ENCODE data around the gene GNAZ.

GNAZ gene

DNA sequence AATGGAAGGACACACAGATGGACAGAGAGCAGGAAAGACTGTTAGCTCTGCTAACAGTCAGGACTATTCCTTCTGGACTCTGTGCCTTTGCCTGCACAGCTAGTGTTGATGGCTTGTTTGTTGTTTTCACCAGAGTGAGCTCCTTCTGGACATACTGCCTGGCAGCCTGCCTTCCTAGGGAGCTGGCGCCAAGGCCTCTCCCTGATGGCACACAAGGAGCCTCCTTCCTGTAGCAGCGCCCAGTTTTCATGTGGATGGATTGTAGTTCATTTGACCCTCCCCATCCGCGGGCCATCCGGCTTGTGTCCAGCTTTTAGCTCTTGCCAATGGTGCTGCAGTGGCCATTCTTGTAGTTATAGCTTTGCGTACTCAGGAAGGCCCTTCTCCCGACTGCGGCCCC, 93.3 kb downstream of the GNAZ start:
- Histone ChIP-seq H2BK15ac (ENCODE audit: low read length) (no peak overlapping the region), H2BK120ac (ENCODE audit: low read depth, low read length) (no peak overlapping the region), H2AFZ (ENCODE audit: low read length) (no peak overlapping the region), H3K23ac (ENCODE audit: low read depth, low read length, poor library complexity) (peak overlapping the region; percentile 66), H4K8ac (ENCODE audit: low read depth, low read length) (no peak overlapping the region), H3K18ac (ENCODE audit: low read length) (peak overlapping the region; percentile 9), H3K4me1 (ENCODE audit: control insufficient read depth in 2 of 2, insufficient read depth in 1 of 2, low read depth in 1 of 2, low read length in 2 of 2) (peaks cover 8 to 12% of the 10 kb centered on the region in 2 donors), H3K14ac (ENCODE audit: low read length) (no peak overlapping the region), H2BK5ac (ENCODE audit: low read length) (no peak overlapping the region), H2BK12ac (ENCODE audit: low read length) (no peak overlapping the region), H3K4ac (ENCODE audit: low read length) (no peak overlapping the region), H3K79me1 (ENCODE audit: low read depth, low read length) (no peaks in the 10 kb centered on the region), H3K27me3 (ENCODE audit: control insufficient read depth in 3 of 3, insufficient read depth in 3 of 3, low read depth in 1 of 3, low read length in 3 of 3) (no peaks in the 10 kb centered on the region), H3K36me3 (replicated peaks in 1 of 2; ENCODE audit: control insufficient read depth in 2 of 2, insufficient read depth in 2 of 2, low read length in 2 of 2) (peaks cover 2 to 18% of the 10 kb centered on the region in 2 donors), H2AK5ac (ENCODE audit: low read depth, low read length) (no peak overlapping the region), H3K4me3 (ENCODE audit: low read length in 2 of 2) (no peak overlapping the region), H3K9ac (ENCODE audit: low read depth, low read length, poor library complexity) (peak overlapping the region; percentile 45), H4K91ac (ENCODE audit: low read depth, low read length, poor library complexity) (no peak overlapping the region), H3K9me3 (replicated peaks in 1 of 2; ENCODE audit: control insufficient read depth in 2 of 2, insufficient read depth in 1 of 2, low read depth in 1 of 2, low read length in 2 of 2) (no peaks in the 10 kb centered on the region), H3K27ac (replicated peaks; ENCODE audit: low read length) (no peak overlapping the region), H3K4me2 (ENCODE audit: insufficient read depth, low read length, poor library complexity, severe bottlenecking) (no peak overlapping the region)
- whole genome bisulfite sequencing, 2 donors (ENCODE audit: extremely low coverage in 2 of 2, insufficient read length in 2 of 2, insufficient replicate concordance in 1 of 2): no CpG with 5 or more reads among the region's 8 CpGs
- no peak for DNase-seq (ENCODE audit: low spot score)

DNA sequence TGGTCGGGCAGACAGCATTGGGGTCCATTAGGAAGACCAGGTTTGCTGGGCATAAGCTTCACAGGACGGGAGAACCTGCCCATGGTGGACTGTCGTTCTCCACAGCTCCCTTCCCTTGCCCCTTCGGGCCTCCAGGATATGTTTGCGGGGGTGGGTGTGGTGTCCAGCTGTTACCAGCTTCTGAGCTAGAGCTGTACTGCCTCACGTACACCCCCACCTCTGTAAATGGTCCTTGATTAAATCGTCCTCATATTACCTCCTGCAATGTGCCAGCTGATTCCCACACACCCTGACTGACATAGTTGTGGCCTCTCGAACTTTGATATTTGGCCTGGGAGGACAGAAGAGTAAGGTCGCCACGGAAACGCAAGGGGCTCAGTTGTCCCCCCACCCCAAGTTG, 93.8 kb downstream of the GNAZ start:
- H4K8ac ChIP-seq (ENCODE audit: low read depth, low read length): no peak overlapping the region
- no peak overlapping the region for H2BK15ac ChIP-seq (ENCODE audit: low read length)
- H3K27me3 ChIP-seq (ENCODE audit: control insufficient read depth in 3 of 3, insufficient read depth in 3 of 3, low read depth in 1 of 3, low read length in 3 of 3): no peaks in the 10 kb centered on the region
- no peak overlapping the region for H2BK120ac ChIP-seq (ENCODE audit: low read depth, low read length)
- H4K91ac ChIP-seq (ENCODE audit: low read depth, low read length, poor library complexity): no peak overlapping the region
- no peak overlapping the region for H3K4me3 ChIP-seq (ENCODE audit: low read length in 2 of 2)
- H2AK5ac ChIP-seq (ENCODE audit: low read depth, low read length): no peak overlapping the region
- peak overlapping the region; percentile 66 for H3K23ac ChIP-seq (ENCODE audit: low read depth, low read length, poor library complexity)
- no peak overlapping the region for H2BK12ac ChIP-seq (ENCODE audit: low read length)
- no peak overlapping the region for H3K4me2 ChIP-seq (ENCODE audit: insufficient read depth, low read length, poor library complexity, severe bottlenecking)
- H2BK5ac ChIP-seq (ENCODE audit: low read length): no peak overlapping the region
- H3K14ac ChIP-seq (ENCODE audit: low read length): no peak overlapping the region
- peak overlapping the region; percentile 45 for H3K9ac ChIP-seq (ENCODE audit: low read depth, low read length, poor library complexity)
- no peak overlapping the region for H2AFZ ChIP-seq (ENCODE audit: low read length)
- H3K79me1 ChIP-seq (ENCODE audit: low read depth, low read length): no peaks in the 10 kb centered on the region
- peaks cover 2 to 17% of the 10 kb centered on the region in 2 donors for H3K36me3 ChIP-seq (replicated peaks in 1 of 2; ENCODE audit: control insufficient read depth in 2 of 2, insufficient read depth in 2 of 2, low read length in 2 of 2)
- no peaks in the 10 kb centered on the region for H3K9me3 ChIP-seq (replicated peaks in 1 of 2; ENCODE audit: control insufficient read depth in 2 of 2, insufficient read depth in 1 of 2, low read depth in 1 of 2, low read length in 2 of 2)
- WGBS, 2 donors (ENCODE audit: extremely low coverage in 2 of 2, insufficient read length in 2 of 2, insufficient replicate concordance in 1 of 2): no CpG with 5 or more reads among the region's 11 CpGs
- H3K27ac ChIP-seq (replicated peaks; ENCODE audit: low read length): no peak overlapping the region
- H3K4ac ChIP-seq (ENCODE audit: low read length): no peak overlapping the region
- H3K18ac ChIP-seq (ENCODE audit: low read length): peak overlapping the region; percentile 9
- no peak for DNase-seq (ENCODE audit: low spot score)
- H3K4me1 ChIP-seq (ENCODE audit: control insufficient read depth in 2 of 2, insufficient read depth in 1 of 2, low read depth in 1 of 2, low read length in 2 of 2): peaks cover 8 to 12% of the 10 kb centered on the region in 2 donors

- WGBS, 2 donors (ENCODE audit: extremely low coverage in 2 of 2, insufficient read length in 2 of 2, insufficient replicate concordance in 1 of 2): no CpG with 5 or more reads among the region's 6 CpGs
- no peak overlapping the region for H2AFZ ChIP-seq (ENCODE audit: low read length)
- H2BK12ac ChIP-seq (ENCODE audit: low read length): no peak overlapping the region
- peaks cover under 1% of the 10 kb centered on the region for H3K79me1 ChIP-seq (ENCODE audit: low read depth, low read length)
- no peaks in the 10 kb centered on the region for H3K9me3 ChIP-seq (replicated peaks in 1 of 2; ENCODE audit: control insufficient read depth in 2 of 2, insufficient read depth in 1 of 2, low read depth in 1 of 2, low read length in 2 of 2)
- H3K4ac ChIP-seq (ENCODE audit: low read length): no peak overlapping the region
- peaks cover 2 to 9% of the 10 kb centered on the region in 2 donors for H3K36me3 ChIP-seq (replicated peaks in 1 of 2; ENCODE audit: control insufficient read depth in 2 of 2, insufficient read depth in 2 of 2, low read length in 2 of 2)
- H3K23ac ChIP-seq (ENCODE audit: low read depth, low read length, poor library complexity): peak overlapping the region; percentile 80
- DNase-seq (ENCODE audit: low spot score): no peak
- H4K91ac ChIP-seq (ENCODE audit: low read depth, low read length, poor library complexity): no peak overlapping the region
- no peak overlapping the region for H3K4me2 ChIP-seq (ENCODE audit: insufficient read depth, low read length, poor library complexity, severe bottlenecking)
- H3K9ac ChIP-seq (ENCODE audit: low read depth, low read length, poor library complexity): no peak overlapping the region
- H3K14ac ChIP-seq (ENCODE audit: low read length): no peak overlapping the region
- H2BK15ac ChIP-seq (ENCODE audit: low read length): no peak overlapping the region
- no peak overlapping the region for H3K27ac ChIP-seq (replicated peaks; ENCODE audit: low read length)
- H3K18ac ChIP-seq (ENCODE audit: low read length): peak overlapping the region; percentile 15
- H2AK5ac ChIP-seq (ENCODE audit: low read depth, low read length): peak overlapping the region; percentile 28
- H3K4me3 ChIP-seq (ENCODE audit: low read length in 2 of 2): no peak overlapping the region
- H4K8ac ChIP-seq (ENCODE audit: low read depth, low read length): no peak overlapping the region
- no peak overlapping the region for H2BK5ac ChIP-seq (ENCODE audit: low read length)
- H2BK120ac ChIP-seq (ENCODE audit: low read depth, low read length): no peak overlapping the region
- H3K27me3 ChIP-seq (ENCODE audit: control insufficient read depth in 3 of 3, insufficient read depth in 3 of 3, low read depth in 1 of 3, low read length in 3 of 3): no peaks in the 10 kb centered on the region
- peaks cover 8 to 13% of the 10 kb centered on the region in 2 donors for H3K4me1 ChIP-seq (ENCODE audit: control insufficient read depth in 2 of 2, insufficient read depth in 1 of 2, low read depth in 1 of 2, low read length in 2 of 2)
Observed at GRCh38 chr22:23166042-23166831, 95.9 kb downstream of the GNAZ start.

- Histone ChIP-seq H3K4me1 (ENCODE audit: control insufficient read depth in 2 of 2, insufficient read depth in 1 of 2, low read depth in 1 of 2, low read length in 2 of 2) (peaks cover 8 to 13% of the 10 kb centered on the region in 2 donors), H3K27me3 (ENCODE audit: control insufficient read depth in 3 of 3, insufficient read depth in 3 of 3, low read depth in 1 of 3, low read length in 3 of 3) (no peaks in the 10 kb centered on the region), H2AK5ac (ENCODE audit: low read depth, low read length) (peak overlapping the region; percentile 28), H2BK5ac (ENCODE audit: low read length) (peak overlapping the region; percentile 2), H3K23ac (ENCODE audit: low read depth, low read length, poor library complexity) (peak overlapping the region; percentile 80), H4K91ac (ENCODE audit: low read depth, low read length, poor library complexity) (no peak overlapping the region), H3K36me3 (replicated peaks in 1 of 2; ENCODE audit: control insufficient read depth in 2 of 2, insufficient read depth in 2 of 2, low read length in 2 of 2) (peaks cover 2 to 6% of the 10 kb centered on the region in 2 donors), H2BK15ac (ENCODE audit: low read length) (peak overlapping the region; percentile 41), H4K8ac (ENCODE audit: low read depth, low read length) (no peak overlapping the region), H3K14ac (ENCODE audit: low read length) (no peak overlapping the region), H2BK12ac (ENCODE audit: low read length) (no peak overlapping the region), H3K9me3 (replicated peaks in 1 of 2; ENCODE audit: control insufficient read depth in 2 of 2, insufficient read depth in 1 of 2, low read depth in 1 of 2, low read length in 2 of 2) (no peaks in the 10 kb centered on the region), H3K9ac (ENCODE audit: low read depth, low read length, poor library complexity) (no peak overlapping the region), H2BK120ac (ENCODE audit: low read depth, low read length) (no peak overlapping the region), H3K4me3 (ENCODE audit: low read length in 2 of 2) (no peak overlapping the region), H3K4me2 (ENCODE audit: insufficient read depth, low read length, poor library complexity, severe bottlenecking) (no peak overlapping the region), H3K18ac (ENCODE audit: low read length) (peak overlapping the region; percentile 49), H3K79me1 (ENCODE audit: low read depth, low read length) (peaks cover 2% of the 10 kb centered on the region), H2AFZ (ENCODE audit: low read length) (peak overlapping the region; percentile 68), H3K4ac (ENCODE audit: low read length) (no peak overlapping the region), H3K27ac (replicated peaks; ENCODE audit: low read length) (no peak overlapping the region)
- no CpG with 5 or more reads among the region's 10 CpGs for WGBS, 2 donors (ENCODE audit: extremely low coverage in 2 of 2, insufficient read length in 2 of 2, insufficient replicate concordance in 1 of 2)
- DNase-seq (ENCODE audit: low spot score): no peak
Observed at GRCh38 chr22:23166841-23167616, 96.7 kb downstream of the GNAZ start.

Data from neuronal stem cell (in vitro differentiated cells).